Activated CD8-positive, alpha-beta memory T cell treated with anti-CD3 and anti-CD28 coated beads, Interleukin-2, amount 50 U/mL, for 1 hour (primary cell): ENCODE results near the gene MRAP2.
"Not testable (repeated sequence)": the region's sequence is repeated elsewhere in the genome, so short reads cannot be mapped to it uniquely, and the experiment has no call there.

ENCODE experiments used
- DNase-seq: peaks from one replicate; pipeline ENCODE4 v3.0.0-alpha.2; 2020; ENCODE audit errors: extremely low read depth

The MRAP2 gene

DNA sequence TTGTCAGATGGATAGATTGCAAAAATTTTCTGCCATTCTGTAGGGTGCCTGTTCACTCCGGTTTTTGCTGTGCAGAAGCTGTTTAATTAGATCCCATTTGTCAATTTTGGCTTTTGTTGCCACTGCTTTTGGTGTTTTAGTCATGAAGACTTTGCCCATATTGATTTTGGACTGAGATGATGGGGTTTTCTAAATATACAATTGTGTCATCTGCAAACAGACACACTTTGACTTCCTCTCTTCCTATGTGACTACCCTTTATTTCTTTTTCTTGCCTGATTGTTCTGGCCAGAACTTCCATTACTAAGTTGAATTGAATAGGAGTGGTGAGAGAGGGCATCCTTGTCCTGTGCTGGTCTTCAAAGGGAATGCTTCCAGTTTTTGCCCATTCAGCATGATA lies 96.0 kb downstream of the MRAP2 start:
- not testable (repeated sequence) for DNase-seq

DNA sequence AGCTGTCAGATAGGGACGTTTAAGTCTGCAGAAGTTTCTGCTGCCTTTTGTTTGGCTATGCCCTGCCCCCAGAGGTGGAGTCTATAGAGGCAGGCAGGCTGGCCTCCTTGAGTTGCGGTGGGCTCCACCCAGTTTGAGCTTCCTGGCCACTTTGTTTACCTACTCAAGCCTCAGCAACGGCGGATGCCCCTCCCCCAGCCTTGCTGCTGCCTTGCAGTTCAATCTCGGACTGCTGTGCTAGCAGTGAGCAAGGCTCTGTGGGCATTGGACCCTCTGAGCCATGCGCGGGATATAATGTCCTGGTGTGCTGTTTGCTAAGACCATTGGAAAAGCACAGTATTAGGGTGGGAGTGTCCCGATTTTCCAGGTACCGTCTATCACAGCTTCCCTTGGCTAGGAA lies 99.8 kb downstream of the MRAP2 start:
- DNase-seq: not testable (repeated sequence)

DNA sequence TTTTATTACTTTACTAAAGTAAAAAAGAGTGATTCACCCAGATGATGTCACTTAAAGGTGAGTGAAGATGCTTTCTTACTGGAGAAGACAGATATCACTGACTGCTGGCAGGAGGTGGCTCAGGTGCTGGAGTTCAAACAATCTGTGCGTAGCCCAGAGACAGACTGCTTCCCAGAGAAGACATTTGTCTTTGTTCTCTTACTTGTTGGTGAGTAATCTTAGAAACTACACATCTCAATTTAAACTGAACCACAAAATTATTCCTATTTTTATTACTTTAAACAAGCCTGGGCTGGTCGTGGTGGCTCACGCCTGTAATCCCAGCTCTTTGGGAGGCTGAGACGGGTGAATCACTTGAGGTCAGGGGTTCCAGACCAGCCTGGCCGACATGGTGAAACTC lies 101.7 kb downstream of the MRAP2 start:
- no peak for DNase-seq

DNA sequence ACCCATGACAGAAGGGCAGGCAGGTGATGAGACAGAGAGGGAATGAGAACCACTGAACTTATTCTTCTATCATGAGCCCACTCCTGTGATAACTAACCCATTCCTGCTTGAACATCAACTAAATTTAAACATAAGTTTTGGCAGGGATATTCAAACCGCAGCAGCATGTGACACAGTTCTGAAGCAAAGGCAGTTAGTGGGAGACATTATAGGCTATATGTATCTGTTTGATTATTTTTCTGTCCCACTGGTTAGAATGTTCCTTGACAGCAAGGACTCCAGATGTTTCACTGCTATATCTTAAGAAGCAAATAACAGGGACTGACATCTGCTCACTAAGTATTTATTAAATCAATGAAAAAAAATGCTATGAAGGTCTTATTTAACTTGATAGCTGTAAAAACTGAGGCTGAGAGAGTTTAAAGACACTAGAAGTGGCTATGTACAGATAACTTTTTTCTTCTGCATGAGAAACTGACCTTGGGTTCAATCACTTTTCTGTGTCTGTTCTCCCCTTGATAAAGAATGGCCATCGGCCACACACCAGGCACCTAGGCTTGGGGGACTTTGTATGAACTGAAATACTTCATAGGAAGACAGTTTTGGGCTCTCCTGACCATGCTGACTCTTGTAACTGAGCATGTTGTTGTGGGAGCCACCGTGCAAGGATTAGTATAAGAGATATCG lies 102.9 kb downstream of the MRAP2 start:
- DNase-seq: no peak

DNA sequence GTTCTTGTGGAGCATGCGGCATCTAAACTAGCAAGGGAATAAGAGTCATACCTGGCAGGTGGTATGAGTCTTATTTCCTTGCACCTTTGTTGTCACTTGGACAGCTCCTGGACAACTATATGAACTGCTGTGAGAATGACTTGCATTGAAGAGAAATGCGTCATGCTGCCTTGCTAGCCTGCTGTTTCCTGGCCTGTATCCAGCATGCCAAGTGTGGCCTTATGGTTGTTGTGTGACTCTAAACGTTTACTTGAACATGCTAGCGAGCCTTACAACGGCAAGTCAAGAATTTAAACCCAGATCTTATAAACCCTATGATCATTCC lies 103.4 kb downstream of the MRAP2 start:
- no peak for DNase-seq

DNA sequence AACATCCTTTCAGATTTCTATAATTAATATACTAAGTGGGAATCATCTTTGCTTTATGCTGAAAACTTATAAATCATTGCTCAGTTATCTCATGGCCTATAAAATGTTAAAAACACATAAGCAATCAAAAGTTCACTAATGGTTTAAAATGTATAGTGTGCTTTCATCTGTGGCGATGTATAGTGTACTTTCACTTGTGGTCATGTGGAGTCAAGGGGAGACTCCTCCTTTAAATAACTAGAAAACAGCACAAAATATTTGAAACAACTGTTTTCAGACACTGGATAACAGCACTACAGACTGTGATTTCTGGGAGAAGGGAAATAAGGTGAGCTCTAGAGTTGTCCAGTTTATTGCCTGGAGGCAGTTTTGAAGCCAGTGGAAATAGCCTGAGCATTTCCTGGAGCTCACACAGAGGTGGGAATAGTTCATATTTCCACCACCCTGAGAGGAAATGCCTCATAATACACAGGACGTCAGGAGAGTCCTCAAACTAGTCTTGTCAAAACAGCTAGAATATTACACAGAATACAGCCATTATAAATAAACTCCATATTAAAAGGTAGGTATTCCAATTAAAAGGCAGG lies 104.5 kb downstream of the MRAP2 start:
- no peak for DNase-seq

DNA sequence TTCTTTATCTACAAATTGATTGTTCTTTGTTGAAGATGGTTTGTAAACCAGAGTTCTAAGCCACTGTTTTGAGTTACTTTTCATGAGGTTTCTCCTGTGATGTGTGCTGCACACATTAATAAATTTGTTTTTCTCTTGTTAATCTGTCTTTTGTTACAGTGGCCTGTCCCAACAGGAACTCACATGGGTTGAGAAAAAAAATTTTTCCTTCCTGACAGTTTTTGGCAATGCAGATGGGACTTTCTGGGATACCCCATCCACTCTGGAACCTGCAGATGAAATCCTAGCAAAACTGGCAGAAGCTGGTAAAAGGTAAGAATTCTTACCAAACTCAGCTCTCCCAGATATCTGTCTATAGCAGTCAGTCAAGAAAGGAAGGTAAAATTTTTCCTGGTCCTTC lies 105.7 kb downstream of the MRAP2 start:
- DNase-seq: no peak
